Motor neuron (in vitro differentiated cells): ENCODE results near the gene C4A. TPM values are rescaled to one million over a fixed set of nuclear protein-coding genes. Genes with fewer than 3 reads are reported as not detected.
A peak's percentile ranks its signal among the peaks of the same experiment; 100 is the strongest.
"Not testable (repeated sequence)": the region's sequence is repeated elsewhere in the genome, so short reads cannot be mapped to it uniquely, and the experiment has no call there.

Source experiments
- ATAC-seq, 8 experiments: fragments of 200-7000 bp; cut with Tn5 transposase; replicated peaks in 6 of 8; 2 replicates each; pipeline ENCODE4 v1.8.0; 2021; ENCODE audit warnings: mild to moderate bottlenecking in 8 of 8, moderate library complexity in 8 of 8
- H3K27ac ChIP-seq, 2 donors: fragments of 250-450 bp; sonication (Bioruptor Pico); 2 replicates each; pipeline ENCODE4 v1.9.0; 2021; ENCODE audit warnings: antibody characterized with exemption in 2 of 2, mild to moderate bottlenecking in 2 of 2, moderate library complexity in 1 of 2
- H3K4me1 ChIP-seq, 2 donors: fragments of 250-450 bp; sonication (Bioruptor Pico); replicated peaks in 1 of 2; 2 replicates each; pipeline ENCODE4 v1.6.1; 2021; ENCODE audit warnings: antibody characterized with exemption in 2 of 2, mild to moderate bottlenecking in 2 of 2, moderate library complexity in 1 of 2
- H3K4me3 ChIP-seq, 5 donors: fragments of 250-450 bp; sonication (Bioruptor Pico); 2 replicates each; pipeline ENCODE4 v1.9.0; 2021; ENCODE audit warnings: antibody characterized with exemption in 5 of 5, mild to moderate bottlenecking in 5 of 5, moderate library complexity in 4 of 5
- WGBS, 10 experiments: fragments of 450-650 bp; shearing (Covaris generic); methylation state at CpG; one replicate each; pipeline ENCODE4 v1.0.0; 2022; 5-methylcytosine and 5-hydroxymethylcytosine counted together
- in situ Hi-C, 9 experiments: fragments of 400-800 bp; cut with MboI; loops; one replicate each; pipeline ENCODE4 v1.15.0; 2021; ENCODE audit warnings: low sequenced_read_pairs in 9 of 9, low pct_unique_long_range_greater_than_20kb in 2 of 9; ENCODE audit not compliant: unreplicated experiment in 9 of 9
- total RNA-seq, 8 experiments: library from RNA; unstranded; fragments of 300-600 nt; gene quantifications; 2 replicates each; pipeline versions ENCODE4 v1.2.3 to v1.2.4, GENCODE V29; 2022

Gene C4A
- 100 to 1,000 TPM in 1 of 8 experiments, 10 to 100 TPM in 4, 1 to 10 TPM in 3; 3.1 to 631 (median 17.1) TPM for total RNA-seq

DNA sequence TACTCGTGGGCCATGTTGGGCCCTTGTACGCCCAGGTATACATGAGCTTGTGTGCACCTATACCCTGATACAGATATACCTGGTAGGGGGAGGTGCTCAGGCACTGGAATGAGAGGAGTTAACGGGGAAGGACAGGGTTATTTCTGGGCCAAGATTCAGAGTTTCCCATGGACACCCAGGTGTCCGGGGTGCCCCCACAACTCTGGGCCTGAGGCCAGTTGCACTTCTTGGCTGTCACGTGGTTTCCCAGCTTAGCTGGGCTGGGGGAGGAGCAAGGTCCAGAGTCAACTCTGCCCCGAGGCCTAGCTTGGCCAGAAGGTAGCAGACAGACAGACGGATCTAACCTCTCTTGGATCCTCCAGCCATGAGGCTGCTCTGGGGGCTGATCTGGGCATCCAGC lies at the start of gene C4A:
Gene C4A (plus strand): TSS at position 314 of the 400 bp plus-strand sequence. CDS start 51 bp downstream, at position 365.
- H3K4me3 ChIP-seq, in situ Hi-C loops, H3K4me1 ChIP-seq, H3K27ac ChIP-seq: not testable (repeated sequence)
- ATAC-seq: peak in 5 of 8 experiments; percentile 35 to 81 (median 71)
- WGBS, 10 experiments: no CpG with 5 or more reads among the region's 7 CpGs

DNA sequence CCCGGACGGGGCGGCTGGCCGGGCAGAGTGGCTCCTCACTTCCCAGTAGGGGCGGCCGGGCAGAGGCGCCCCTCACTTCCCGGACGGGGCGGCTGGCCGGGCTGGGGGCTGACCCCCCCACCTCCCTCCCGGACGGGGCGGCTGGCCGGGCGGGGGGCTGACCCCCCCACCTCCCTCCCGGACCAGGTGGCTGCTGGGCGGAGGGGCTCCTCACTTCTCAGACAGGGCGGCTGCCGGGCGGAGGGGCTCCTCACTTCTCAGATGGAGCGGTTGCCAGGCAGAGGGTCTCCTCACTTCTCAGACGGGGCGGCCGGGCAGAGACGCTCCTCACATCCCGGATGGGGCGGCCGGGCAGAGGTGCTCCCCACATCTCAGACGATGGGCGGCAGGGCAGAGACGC lies 49.7 kb upstream of the C4A start:
- ATAC-seq: not testable (repeated sequence)

DNA sequence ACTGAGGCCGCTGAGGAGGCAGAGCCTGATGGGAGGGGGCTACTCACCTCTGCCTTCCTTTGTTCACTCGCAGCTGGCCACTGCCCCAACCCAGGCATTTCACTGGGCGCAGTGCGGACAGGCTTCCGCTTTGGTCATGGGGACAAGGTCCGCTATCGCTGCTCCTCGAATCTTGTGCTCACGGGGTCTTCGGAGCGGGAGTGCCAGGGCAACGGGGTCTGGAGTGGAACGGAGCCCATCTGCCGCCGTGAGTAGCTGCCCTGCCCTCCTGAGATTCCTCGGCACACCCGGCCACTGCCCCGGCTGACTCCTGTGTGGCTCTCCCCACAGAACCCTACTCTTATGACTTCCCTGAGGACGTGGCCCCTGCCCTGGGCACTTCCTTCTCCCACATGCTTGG lies 48.3 kb upstream of the C4A start:
- H3K4me3 ChIP-seq: no peak overlapping the region
- no peak for ATAC-seq
- H3K27ac ChIP-seq: no peak overlapping the region
- 40 to 83% (median 80%) methylated on average over 1 to 18 of the region's 19 CpGs; no CpG with 5 or more reads in 6 of the 10 experiments for WGBS, 10 experiments
- in situ Hi-C loops: no loop called here
- H3K4me1 ChIP-seq: no peaks in the 10 kb centered on the region

More for the DNA sequence above, 49.7 kb upstream of the C4A start:
- H3K4me3 ChIP-seq, H3K27ac ChIP-seq, H3K4me1 ChIP-seq, in situ Hi-C loops: not testable (repeated sequence)
- WGBS, 10 experiments: no CpG with 5 or more reads among the region's 32 CpGs

DNA sequence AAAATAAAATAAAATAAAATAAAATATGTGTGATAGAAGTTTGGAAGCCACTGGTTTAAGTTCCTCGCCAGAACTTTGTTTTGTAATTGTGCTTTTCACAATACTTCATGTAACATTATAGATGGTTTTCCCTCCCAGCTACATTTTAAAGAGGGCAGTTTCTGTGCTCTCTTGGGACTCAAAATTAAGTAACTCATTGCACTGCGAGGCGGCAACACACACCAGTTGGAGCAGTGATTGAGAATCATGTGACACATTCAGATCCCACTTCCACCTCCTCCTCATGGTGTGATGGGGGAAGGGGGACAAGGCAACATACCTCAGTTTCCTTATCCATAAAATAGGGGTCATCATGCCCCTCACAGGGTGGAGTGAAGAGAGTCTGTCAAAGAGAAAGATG lies 46.8 kb upstream of the C4A start:
- no peak for ATAC-seq
- WGBS, 10 experiments: 29 to 83% (median 67%) methylated on average over 1 to 3 of the region's 3 CpGs; no CpG with 5 or more reads in 1 of the 10 experiments
- no peak overlapping the region for H3K27ac ChIP-seq
- H3K4me1 ChIP-seq: no peaks in the 10 kb centered on the region
- in situ Hi-C loops: no loop called here
- no peak overlapping the region for H3K4me3 ChIP-seq

DNA sequence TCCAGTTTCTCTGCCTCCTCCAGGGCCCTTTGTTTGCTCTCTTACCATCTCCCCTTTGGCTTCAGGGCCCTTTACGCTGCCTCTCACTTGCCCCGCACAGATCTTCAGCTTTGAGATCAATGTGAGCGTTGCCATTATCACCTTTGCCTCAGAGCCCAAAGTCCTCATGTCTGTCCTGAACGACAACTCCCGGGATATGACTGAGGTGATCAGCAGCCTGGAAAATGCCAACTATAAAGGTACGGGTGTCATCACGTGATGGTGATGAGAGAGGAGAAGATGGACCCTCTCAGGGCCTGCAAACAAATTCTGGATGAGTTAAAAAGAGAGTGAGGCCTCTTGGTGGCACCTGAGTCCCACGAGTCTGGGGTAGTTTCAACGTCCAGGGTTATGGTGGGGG lies 46.0 kb upstream of the C4A start:
- in situ Hi-C loops: no loop called here
- Histone ChIP-seq H3K4me3 (no peak overlapping the region), H3K4me1 (no peaks in the 10 kb centered on the region), H3K27ac (no peak overlapping the region)
- 67 to 80% (median 74%) methylated on average over 1 to 8 of the region's 9 CpGs; no CpG with 5 or more reads in 4 of the 10 experiments for WGBS, 10 experiments
- ATAC-seq: no peak

DNA sequence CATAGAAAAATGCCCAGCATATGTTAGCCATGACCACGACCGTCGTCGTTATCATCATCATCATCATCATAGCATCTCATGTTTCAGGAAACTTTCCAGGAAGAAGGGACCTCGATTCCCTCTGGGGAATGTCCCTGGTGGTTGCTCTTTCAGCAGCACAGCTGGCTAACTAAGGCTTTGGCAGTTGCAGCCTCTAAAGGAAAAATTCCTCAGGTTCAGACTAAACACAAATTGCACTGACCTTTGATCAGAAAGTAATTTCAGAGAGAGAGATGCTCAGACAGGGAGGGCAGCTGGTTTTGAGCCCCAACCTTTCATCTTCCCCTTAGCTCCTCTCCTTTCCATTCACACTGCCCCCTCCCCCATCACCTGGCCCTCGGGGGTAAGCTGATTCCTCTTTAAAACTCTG lies 41.6 kb upstream of the C4A start:
- WGBS, 10 experiments: 0 to 39% (median 6%) methylated on average over 1 to 5 of the region's 6 CpGs; no CpG with 5 or more reads in 2 of the 10 experiments
- H3K27ac ChIP-seq: no peak overlapping the region
- no peaks in the 10 kb centered on the region for H3K4me1 ChIP-seq
- ATAC-seq: peak in 1 of 8 experiments; percentile 17
- in situ Hi-C loops: no loop called here
- no peak overlapping the region for H3K4me3 ChIP-seq

DNA sequence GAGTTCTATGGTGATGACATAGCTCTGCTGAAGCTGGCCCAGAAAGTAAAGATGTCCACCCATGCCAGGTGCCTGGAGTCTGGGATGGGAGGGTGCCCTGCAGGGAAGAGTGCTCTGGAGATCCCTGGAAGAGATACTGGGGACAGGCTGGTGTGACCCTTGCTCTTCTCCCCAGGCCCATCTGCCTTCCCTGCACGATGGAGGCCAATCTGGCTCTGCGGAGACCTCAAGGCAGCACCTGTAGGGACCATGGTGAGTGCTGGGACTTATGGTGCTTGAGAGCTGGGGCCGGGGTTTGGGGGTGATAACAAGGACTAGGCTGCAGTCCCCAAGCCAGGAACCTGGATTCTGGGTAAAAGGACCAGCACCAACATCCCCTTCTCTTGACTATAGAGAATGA lies 38.1 kb upstream of the C4A start:
- 43 to 80% methylated on average over 1 of the region's 3 CpGs; no CpG with 5 or more reads in 8 of the 10 experiments for whole genome bisulfite sequencing, 10 experiments
- no peaks in the 10 kb centered on the region for H3K4me1 ChIP-seq
- H3K4me3 ChIP-seq: no peak overlapping the region
- in situ Hi-C loops: no loop called here
- no peak overlapping the region for H3K27ac ChIP-seq
- ATAC-seq: no peak

DNA sequence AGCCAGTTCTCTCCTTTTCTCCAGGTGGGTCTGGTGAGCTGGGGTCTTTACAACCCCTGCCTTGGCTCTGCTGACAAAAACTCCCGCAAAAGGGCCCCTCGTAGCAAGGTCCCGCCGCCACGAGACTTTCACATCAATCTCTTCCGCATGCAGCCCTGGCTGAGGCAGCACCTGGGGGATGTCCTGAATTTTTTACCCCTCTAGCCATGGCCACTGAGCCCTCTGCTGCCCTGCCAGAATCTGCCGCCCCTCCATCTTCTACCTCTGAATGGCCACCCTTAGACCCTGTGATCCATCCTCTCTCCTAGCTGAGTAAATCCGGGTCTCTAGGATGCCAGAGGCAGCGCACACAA lies 36.7 kb upstream of the C4A start:
- peak in 2 of 8 experiments; percentile 2 to 9 for ATAC-seq
- in situ Hi-C loops: no loop called here
- Histone ChIP-seq H3K27ac (no peak overlapping the region), H3K4me3 (no peak overlapping the region), H3K4me1 (no peaks in the 10 kb centered on the region)
- WGBS, 10 experiments: 44 to 74% (median 69%) methylated on average over 1 to 6 of the region's 9 CpGs; no CpG with 5 or more reads in 5 of the 10 experiments

DNA sequence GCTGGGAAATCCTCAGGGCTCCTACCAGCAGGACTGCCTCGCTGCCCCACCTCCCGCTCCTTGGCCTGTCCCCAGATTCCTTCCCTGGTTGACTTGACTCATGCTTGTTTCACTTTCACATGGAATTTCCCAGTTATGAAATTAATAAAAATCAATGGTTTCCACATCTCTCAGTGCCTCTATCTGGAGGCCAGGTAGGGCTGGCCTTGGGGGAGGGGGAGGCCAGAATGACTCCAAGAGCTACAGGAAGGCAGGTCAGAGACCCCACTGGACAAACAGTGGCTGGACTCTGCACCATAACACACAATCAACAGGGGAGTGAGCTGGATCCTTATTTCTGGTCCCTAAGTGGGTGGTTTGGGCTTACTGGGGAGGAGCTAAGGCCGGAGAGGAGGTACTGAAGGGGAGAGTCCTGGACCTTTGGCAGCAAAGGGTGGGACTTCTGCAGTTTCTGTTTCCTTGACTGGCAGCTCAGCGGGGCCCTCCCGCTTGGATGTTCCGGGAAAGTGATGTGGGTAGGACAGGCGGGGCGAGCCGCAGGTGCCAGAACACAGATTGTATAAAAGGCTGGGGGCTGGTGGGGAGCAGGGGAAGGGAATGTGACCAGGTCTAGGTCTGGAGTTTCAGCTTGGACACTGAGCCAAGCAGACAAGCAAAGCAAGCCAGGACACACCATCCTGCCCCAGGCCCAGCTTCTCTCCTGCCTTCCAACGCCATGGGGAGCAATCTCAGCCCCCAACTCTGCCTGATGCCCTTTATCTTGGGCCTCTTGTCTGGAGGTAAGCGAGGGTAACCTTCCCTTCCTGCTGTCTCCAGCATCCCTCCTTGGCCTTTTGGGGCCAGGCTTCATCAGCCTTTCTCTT lies 36.1 kb upstream of the C4A start, which contains the start of gene CFB:
Gene CFB (plus strand): TSS at position 589 of the 863 bp plus-strand sequence. CDS start 127 bp downstream, at position 716.
- in situ Hi-C loops: no loop called here
- Histone ChIP-seq H3K4me3 (no peak within 1 kb of the TSS), H3K4me1 (no peaks in the 10 kb centered on the region), H3K27ac (no peak within 1 kb of the TSS)
- peak; percentile 7 to 91 (median 50) for ATAC-seq
- 18 to 83% (median 57%) methylated on average over 2 to 5 of the region's 11 CpGs; no CpG with 5 or more reads in 2 of the 10 experiments for WGBS, 10 experiments

DNA sequence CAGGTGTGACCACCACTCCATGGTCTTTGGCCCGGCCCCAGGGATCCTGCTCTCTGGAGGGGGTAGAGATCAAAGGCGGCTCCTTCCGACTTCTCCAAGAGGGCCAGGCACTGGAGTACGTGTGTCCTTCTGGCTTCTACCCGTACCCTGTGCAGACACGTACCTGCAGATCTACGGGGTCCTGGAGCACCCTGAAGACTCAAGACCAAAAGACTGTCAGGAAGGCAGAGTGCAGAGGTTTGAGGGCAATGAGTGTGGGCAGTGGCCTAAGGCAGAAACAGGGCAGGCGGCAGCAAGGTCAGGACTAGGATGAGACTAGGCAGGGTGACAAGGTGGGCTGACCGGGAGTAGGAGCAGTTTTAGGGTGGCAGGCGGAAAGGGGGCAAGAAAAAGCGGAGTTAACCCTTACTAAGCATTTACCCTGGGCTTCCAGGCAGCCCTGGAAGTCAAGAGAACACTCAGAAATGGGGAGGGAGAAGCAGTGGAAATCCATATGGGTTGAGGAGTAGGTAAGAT lies 35.4 kb upstream of the C4A start:
- 58 to 84% (median 68%) methylated on average over 1 to 11 of the region's 11 CpGs; no CpG with 5 or more reads in 1 of the 10 experiments for WGBS, 10 experiments
- no peak overlapping the region for H3K27ac ChIP-seq
- H3K4me1 ChIP-seq: no peaks in the 10 kb centered on the region
- peak in 1 of 8 experiments; percentile 6 for ATAC-seq
- in situ Hi-C loops: no loop called here
- no peak overlapping the region for H3K4me3 ChIP-seq

DNA sequence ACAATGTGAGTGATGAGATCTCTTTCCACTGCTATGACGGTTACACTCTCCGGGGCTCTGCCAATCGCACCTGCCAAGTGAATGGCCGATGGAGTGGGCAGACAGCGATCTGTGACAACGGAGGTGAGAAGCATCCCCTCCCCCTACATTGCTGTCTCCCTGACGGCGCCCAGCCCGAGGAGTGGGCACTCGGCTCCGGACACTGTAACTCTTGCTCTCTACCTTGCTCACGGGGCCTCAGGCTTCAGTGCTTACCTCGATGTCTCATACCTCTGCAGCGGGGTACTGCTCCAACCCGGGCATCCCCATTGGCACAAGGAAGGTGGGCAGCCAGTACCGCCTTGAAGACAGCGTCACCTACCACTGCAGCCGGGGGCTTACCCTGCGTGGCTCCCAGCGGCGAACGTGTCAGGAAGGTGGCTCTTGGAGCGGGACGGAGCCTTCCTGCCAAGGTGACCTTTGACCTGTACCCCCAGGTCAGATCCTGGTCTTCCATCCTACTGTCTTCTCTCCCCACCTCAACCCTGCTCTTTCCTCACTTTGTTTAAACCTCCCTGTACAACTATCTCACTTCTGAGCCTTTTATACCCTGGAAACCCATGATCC lies 34.7 kb upstream of the C4A start:
- in situ Hi-C loops: no loop called here
- Histone ChIP-seq H3K4me1 (no peaks in the 10 kb centered on the region), H3K27ac (no peak overlapping the region), H3K4me3 (no peak overlapping the region)
- peak in 1 of 8 experiments; percentile 5 for ATAC-seq
- WGBS, 10 experiments: 74 to 90% (median 80%) methylated on average over 1 to 9 of the region's 24 CpGs; no CpG with 5 or more reads in 4 of the 10 experiments

DNA sequence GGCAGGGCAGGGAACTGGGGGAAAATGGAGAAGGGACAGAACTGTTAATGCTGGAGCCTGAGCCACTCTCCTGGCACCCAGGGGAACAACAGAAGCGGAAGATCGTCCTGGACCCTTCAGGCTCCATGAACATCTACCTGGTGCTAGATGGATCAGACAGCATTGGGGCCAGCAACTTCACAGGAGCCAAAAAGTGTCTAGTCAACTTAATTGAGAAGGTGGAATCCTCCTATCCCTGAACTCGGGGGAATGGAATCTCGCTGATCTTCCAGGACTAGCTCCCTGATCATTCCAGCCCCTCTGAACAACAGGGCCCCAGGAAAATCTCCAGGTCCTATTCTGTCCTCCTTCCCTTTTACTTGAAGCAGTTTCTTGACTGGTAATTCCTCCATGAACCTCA lies 34.0 kb upstream of the C4A start:
- in situ Hi-C loops: no loop called here
- Histone ChIP-seq H3K27ac (no peak overlapping the region), H3K4me3 (no peak overlapping the region), H3K4me1 (no peaks in the 10 kb centered on the region)
- no peak for ATAC-seq
- WGBS, 10 experiments: 60 to 92% (median 67%) methylated on average over 1 to 3 of the region's 4 CpGs; no CpG with 5 or more reads in 5 of the 10 experiments

DNA sequence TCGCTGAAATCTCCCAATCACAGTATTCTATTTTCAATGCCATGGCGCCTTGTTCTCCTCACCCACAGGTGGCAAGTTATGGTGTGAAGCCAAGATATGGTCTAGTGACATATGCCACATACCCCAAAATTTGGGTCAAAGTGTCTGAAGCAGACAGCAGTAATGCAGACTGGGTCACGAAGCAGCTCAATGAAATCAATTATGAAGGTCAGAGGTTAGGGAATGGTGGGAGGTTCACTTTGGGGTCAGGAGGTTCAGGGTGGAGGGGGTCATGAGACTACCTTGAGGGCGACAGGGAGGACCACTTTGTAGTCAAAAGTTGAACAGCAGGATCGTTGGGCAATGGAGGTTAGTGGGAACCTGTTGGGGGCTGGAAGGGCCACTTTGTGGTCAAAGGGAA lies 33.6 kb upstream of the C4A start:
- ATAC-seq: no peak
- Histone ChIP-seq H3K27ac (no peak overlapping the region), H3K4me3 (no peak overlapping the region), H3K4me1 (no peaks in the 10 kb centered on the region)
- WGBS, 10 experiments: 33 to 93% (median 76%) methylated on average over 1 to 3 of the region's 5 CpGs; no CpG with 5 or more reads in 2 of the 10 experiments
- in situ Hi-C loops: no loop called here
